ACHN (cell line): ENCODE results near the gene CPLX4.
A peak's percentile ranks its signal among the peaks of the same experiment; 100 is the strongest.
"Not testable (repeated sequence)": the region's sequence is repeated elsewhere in the genome, so short reads cannot be mapped to it uniquely, and the experiment has no call there.

ENCODE experiments used
- DNase-seq: peaks from one replicate; pipeline ENCODE4 v3.0.0-alpha.2; 2015
- in situ Hi-C: cut with HindIII; loops from 2 replicates; pipeline ENCODE4 v1.10.0; 2017; ENCODE audit warnings: low sequenced_read_pairs, low pct_ligation_motif_present, low pct_unique_long_range_greater_than_20kb

CPLX4 gene

GRCh38 chr18:59261842-59262241, 56.6 kb downstream of the CPLX4 start:
- DNase-seq, in situ Hi-C loops: not testable (repeated sequence)

DNA sequence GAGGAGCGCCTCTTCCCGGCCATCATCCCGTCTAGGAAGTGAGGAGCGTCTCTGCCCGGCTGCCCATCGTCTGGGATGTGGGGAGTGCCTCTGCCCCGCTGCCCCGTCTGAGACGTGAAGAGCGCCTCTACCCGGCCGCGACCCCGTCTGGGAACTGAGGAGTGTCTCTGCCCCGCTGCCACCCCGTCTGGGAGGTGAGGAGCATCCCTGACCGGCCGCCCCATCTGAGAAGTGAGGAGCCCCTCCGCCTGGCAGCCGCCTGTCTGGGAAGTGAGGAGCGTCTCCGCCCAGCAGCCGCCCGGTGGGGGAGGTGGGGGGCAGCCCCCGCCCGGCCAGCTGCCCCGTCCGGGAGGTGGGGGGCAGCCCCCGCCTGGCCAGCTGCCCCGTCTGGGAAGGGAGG, 63.0 kb downstream of the CPLX4 start:
- in situ Hi-C loops, DNase-seq: not testable (repeated sequence)

- in situ Hi-C loops, result no loop called here
- DNase-seq, result peak; percentile 65
These were observed 69.2 kb downstream of the CPLX4 start for GRCh38 chr18:59249199-59249774.

- in situ Hi-C loops, result no loop called here
- DNase-seq, result no peak
These were observed 71.7 kb downstream of the CPLX4 start for GRCh38 chr18:59246796-59247195.
